HEK293T (cell line): ENCODE data around the gene COA8.

ENCODE experiments used
- CTCF ChIA-PET: fragments of 350-600 bp; formaldehyde crosslinking; extraction: SDS; loops from one replicate; lab custom pipeline; 2021; ENCODE audit warnings: antibody characterized with exemption, inconsistent platforms; lab: Yijun Ruan, JAX
- POLR2A ChIA-PET: fragments of 350-600 bp; formaldehyde crosslinking; extraction: SDS; loops from one replicate; lab custom pipeline; 2020; ENCODE audit warnings: antibody characterized with exemption, inconsistent platforms; lab: Yijun Ruan, JAX
- DNase-seq: peaks from one replicate; pipeline ENCODE4 v3.0.0; 2012; ENCODE audit warnings: mixed read lengths; ENCODE audit errors: extremely low spot score
- ARNT ChIP-seq: fragments of 450-650 bp; IDR thresholded peaks from 2 replicates; pipeline ENCODE4 v1.6.1; 2017; ENCODE audit warnings: mild to moderate bottlenecking
- BHLHE40 ChIP-seq: fragments of 450-650 bp; IDR thresholded peaks from 2 replicates; pipeline ENCODE4 v1.6.1; 2016; ENCODE audit warnings: mild to moderate bottlenecking, moderate library complexity, borderline replicate concordance
- CTBP1 ChIP-seq: fragments of 450-650 bp; IDR thresholded peaks from 2 replicates; pipeline ENCODE4 v1.6.1; 2016; ENCODE audit warnings: borderline replicate concordance
- ELF4 ChIP-seq: fragments of 450-650 bp; IDR thresholded peaks from 2 replicates; pipeline ENCODE4 v1.6.1; 2017; ENCODE audit warnings: antibody characterized with exemption
- FOXA1 ChIP-seq: fragments of 450-650 bp; IDR thresholded peaks from 2 replicates; pipeline ENCODE4 v1.6.1; 2016; ENCODE audit warnings: mild to moderate bottlenecking
- FOXK2 ChIP-seq: fragments of 450-650 bp; IDR thresholded peaks from 2 replicates; pipeline ENCODE4 v1.6.1; 2016; ENCODE audit warnings: mild to moderate bottlenecking
- FOXM1 ChIP-seq: fragments of 450-650 bp; IDR thresholded peaks from 2 replicates; pipeline ENCODE4 v1.6.1; 2017; ENCODE audit warnings: mild to moderate bottlenecking, borderline replicate concordance
- HDGF ChIP-seq: fragments of 450-650 bp; IDR thresholded peaks from 2 replicates; pipeline ENCODE4 v1.6.1; 2017; ENCODE audit warnings: antibody characterized with exemption, borderline replicate concordance
- L3MBTL2 ChIP-seq: fragments of 450-650 bp; conservative IDR thresholded peaks from 2 replicates; pipeline ENCODE4 v1.6.1; 2016; ENCODE audit warnings: mild to moderate bottlenecking
- LEF1 ChIP-seq: fragments of 450-650 bp; IDR thresholded peaks from 2 replicates; pipeline ENCODE4 v1.6.1; 2017; ENCODE audit warnings: mild to moderate bottlenecking, borderline replicate concordance
- NFRKB ChIP-seq: fragments of 450-650 bp; IDR thresholded peaks from 2 replicates; pipeline ENCODE4 v1.6.1; 2016; ENCODE audit warnings: mild to moderate bottlenecking, moderate library complexity
- SP1 ChIP-seq: fragments of 450-650 bp; IDR thresholded peaks from 2 replicates; pipeline ENCODE4 v1.6.1; 2017
- SUZ12 ChIP-seq: fragments of 450-650 bp; IDR thresholded peaks from 2 replicates; pipeline ENCODE4 v1.6.1; 2016; ENCODE audit warnings: mild to moderate bottlenecking
- TARDBP ChIP-seq: fragments of 450-650 bp; IDR thresholded peaks from 2 replicates; pipeline ENCODE4 v1.6.1; 2016
- ZNF384 ChIP-seq: fragments of 450-650 bp; IDR thresholded peaks from 2 replicates; pipeline ENCODE4 v1.6.1; 2016
- TF ChIP-seq, protein P1 (sequence below): fragments of 450-650 bp; IDR thresholded peaks from 2 replicates; pipeline ENCODE4 v1.6.1; 2016

The COA8 gene

DNA sequence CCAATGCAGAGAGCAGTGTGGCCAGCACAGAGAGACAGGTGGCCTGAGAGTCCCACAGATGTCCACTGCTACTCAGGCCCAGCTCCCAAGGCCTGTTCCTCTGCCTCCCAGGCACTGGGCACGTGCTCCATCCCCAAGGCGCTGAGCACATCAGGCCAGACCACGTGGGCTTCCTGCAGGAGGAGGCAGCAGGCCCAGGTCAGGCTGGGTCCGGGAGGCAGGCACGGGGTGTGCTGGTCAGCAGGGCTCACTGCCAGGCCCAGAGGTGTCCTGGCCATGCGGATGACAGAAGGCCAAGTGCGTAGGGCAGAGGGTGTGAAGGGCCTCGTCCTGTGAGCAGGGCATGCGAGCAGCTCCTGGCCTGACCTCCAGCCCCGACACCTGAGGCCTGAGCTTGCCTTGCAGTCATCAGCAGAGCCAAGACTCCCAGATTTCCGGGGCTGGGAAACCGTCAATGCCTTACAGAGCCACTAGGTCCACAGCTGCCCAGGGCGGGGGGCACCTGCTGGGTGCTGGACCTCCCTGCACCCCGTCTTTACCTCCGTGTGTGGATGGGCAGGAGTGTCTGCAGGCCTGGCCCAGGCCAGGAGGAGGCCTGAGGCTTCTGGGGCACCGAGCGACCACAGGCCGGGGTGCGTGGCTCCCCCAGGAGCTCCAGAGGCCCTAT lies 18.9 kb upstream of the COA8 start:
- ChIA-PET POLR2A (interaction anchor here (0.7 kb wide), 1 partner anchor 25 kb away, joined by 3 read pairs; no protein-coding TSS in a partner anchor), CTCF (interaction anchor here (1.2 to 3.1 kb wide), 2 partner anchors 18 to 25 kb away, joined by 3 to 13 read pairs; no protein-coding TSS in a partner anchor)
- DNase-seq: no peak
- TF ChIP-seq SUZ12 (no peak), NFRKB (no peak), CTBP1 (no peak), FOXA1 (no peak), FOXM1 (no peak), ZNF384 (no peak), TARDBP (no peak)
- TF ChIP-seq, protein P1, sequence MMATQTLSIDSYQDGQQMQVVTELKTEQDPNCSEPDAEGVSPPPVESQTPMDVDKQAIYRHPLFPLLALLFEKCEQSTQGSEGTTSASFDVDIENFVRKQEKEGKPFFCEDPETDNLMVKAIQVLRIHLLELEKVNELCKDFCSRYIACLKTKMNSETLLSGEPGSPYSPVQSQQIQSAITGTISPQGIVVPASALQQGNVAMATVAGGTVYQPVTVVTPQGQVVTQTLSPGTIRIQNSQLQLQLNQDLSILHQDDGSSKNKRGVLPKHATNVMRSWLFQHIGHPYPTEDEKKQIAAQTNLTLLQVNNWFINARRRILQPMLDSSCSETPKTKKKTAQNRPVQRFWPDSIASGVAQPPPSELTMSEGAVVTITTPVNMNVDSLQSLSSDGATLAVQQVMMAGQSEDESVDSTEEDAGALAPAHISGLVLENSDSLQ: no peak

DNA sequence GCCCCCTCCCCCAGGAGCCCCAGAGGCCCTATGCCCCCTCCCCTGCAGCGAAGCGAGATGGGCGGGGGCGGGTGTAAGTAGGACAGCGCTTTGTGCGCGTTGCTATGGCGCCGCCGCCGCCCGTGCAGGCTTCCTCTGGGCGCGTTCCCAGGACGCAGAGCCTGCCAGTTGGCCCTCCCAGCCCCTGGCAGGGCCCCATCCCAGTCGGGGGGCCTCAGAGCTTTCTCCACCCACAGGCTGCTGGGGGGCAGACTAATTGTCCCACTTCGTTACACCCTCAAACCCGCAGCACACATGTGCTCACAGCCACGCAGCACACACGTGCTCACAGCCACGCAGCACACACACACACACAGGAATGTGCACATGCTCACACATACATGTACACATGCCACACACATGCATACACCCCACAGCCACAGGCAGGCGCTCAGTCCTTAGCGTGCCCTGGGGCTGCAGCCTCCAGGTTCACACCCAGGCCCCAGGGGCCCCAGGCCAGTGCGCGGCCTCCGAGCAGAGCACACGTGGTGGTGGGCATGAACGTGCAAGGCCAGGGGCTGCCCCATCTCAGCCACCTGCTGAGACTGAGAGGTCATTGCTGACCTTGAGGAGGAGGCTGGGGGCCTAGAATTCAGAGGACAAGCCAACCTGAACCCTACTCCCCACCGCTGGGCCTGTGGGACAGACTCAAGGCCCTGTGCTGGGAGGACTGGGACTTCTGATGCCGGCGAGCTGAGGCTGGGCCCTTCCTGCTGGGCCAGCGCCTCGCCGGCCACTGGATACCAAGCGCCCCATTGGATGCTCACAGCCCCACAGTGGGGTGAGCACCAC lies 18.2 kb upstream of the COA8 start:
- no peak for TF ChIP-seq ARNT
- no peak for TF ChIP-seq FOXA1
- TF ChIP-seq, protein P1: no peak
- no peak for TF ChIP-seq NFRKB
- TF ChIP-seq TARDBP: no peak
- no peak for TF ChIP-seq SP1
- POLR2A ChIA-PET: interaction anchor here (1.8 to 2.6 kb wide), 2 partner anchors 23 to 26 kb away, joined by 14 to 16 read pairs; no protein-coding TSS in a partner anchor
- DNase-seq: no peak
- CTCF ChIA-PET: interaction anchor here (1.1 to 3.1 kb wide), 2 partner anchors 24 to 26 kb away, joined by 5 to 13 read pairs; no protein-coding TSS in a partner anchor

DNA sequence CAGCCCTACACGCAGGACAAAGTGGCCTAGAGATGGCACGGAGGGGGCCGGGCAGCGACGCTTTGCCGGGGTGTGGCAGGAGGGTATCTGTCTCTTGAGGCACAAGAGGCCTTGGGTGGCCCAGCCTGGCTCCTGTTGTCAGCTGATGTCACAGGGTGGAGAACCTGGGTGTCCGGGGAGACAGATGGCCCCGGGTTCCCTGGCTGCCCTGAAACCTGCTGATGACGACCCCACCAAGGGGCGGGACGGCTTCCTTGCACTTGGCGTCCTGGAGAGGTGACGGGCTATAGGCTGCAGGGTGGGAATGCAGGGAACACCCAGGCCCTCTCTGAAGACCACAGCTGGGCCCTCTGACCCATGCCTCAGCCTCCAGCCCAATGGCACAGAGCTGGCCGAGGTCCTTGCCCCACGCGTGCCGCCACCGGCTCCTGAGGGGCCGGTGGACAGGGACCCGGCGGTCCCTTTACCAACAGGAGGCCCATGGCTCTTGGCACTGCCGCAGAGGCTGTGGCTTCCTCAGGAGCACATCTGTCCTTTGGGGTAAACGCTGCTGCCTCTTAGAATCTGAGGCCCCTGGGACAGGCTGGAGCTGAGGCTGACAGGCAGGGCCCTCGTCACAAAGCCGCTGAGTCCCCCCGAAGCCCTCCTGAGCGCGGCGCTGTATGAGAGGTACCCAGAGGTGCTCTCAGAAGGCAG lies 17.4 kb upstream of the COA8 start:
- TF ChIP-seq BHLHE40 (no peak), FOXA1 (no peak), ARNT (no peak), SP1 (no peak), FOXK2 (no peak), SUZ12 (no peak), TARDBP (no peak), ELF4 (no peak), L3MBTL2 (no peak), HDGF (no peak), ZNF384 (no peak), FOXM1 (no peak), NFRKB (no peak), CTBP1 (no peak), LEF1 (no peak)
- TF ChIP-seq, protein P1: no peak
- CTCF ChIA-PET: interaction anchor here (1.1 to 2.4 kb wide), 3 partner anchors 16 to 27 kb away, joined by 3 to 26 read pairs (median 5); no protein-coding TSS in a partner anchor
- POLR2A ChIA-PET: interaction anchor here (0.7 to 2.6 kb wide), 3 partner anchors 18 to 27 kb away, joined by 3 to 16 read pairs (median 14); no protein-coding TSS in a partner anchor
- DNase-seq: no peak

DNA sequence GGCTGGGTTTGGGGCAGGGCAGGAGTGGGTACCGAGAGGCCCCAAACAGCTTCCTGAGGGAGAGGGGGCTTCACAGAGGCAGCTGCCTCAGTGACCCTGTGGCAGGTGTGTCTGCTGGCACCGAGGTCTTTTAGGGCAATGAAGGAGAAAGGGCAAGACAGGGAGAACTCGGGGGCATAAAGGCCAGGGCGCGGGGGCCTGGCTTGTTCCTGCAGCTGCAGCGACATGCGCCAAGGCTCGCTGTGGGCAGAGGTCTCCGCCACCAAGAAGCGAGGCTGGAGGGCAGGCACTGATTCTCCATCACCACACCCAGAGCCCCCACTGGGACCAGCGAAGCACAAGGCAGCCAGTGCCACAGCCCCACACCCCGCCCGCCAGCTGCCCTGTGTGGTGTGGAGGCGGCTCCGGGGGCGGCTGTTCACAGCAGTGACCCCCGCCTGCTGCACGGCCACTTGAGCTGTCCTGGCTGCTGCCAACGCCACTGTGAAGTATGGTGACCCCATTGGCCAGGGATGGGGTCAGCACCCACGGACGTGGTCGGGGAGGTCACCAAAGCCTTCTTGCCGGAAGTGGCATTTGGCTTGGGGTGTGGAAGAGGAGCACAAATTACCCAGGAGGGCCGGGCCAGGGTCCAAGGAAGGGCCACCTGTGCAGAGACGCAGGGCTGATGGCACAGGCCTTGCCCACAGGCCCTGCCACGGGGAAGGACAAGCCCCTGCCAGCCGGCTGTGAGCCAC lies 16.7 kb upstream of the COA8 start:
- POLR2A ChIA-PET: interaction anchor here (0.7 to 2.6 kb wide), 3 partner anchors 18 to 27 kb away, joined by 3 to 16 read pairs (median 14); no protein-coding TSS in a partner anchor
- TF ChIP-seq BHLHE40 (no peak), SUZ12 (no peak), ELF4 (no peak), SP1 (no peak), NFRKB (no peak), L3MBTL2 (no peak), ZNF384 (no peak), ARNT (no peak), FOXM1 (no peak), CTBP1 (no peak), FOXA1 (no peak), FOXK2 (no peak), TARDBP (no peak)
- TF ChIP-seq, protein P1: no peak
- CTCF ChIA-PET: interaction anchor here (0.7 to 2.4 kb wide), 4 partner anchors 15 to 28 kb away, joined by 3 to 26 read pairs (median 4); no protein-coding TSS in a partner anchor

More for the DNA sequence above, 16.7 kb upstream of the COA8 start:
- no peak for DNase-seq
